HG02884 (cell line): ENCODE data around the gene ZNF521.

Experiments used
- ATAC-seq: cut with Tn5 transposase; IDR thresholded peaks from one replicate; pipeline ENCODE4 v1.9.1; 2021; ENCODE audit warnings: mild to moderate bottlenecking, moderate library complexity; ENCODE audit not compliant: unreplicated experiment

The ZNF521 gene

DNA sequence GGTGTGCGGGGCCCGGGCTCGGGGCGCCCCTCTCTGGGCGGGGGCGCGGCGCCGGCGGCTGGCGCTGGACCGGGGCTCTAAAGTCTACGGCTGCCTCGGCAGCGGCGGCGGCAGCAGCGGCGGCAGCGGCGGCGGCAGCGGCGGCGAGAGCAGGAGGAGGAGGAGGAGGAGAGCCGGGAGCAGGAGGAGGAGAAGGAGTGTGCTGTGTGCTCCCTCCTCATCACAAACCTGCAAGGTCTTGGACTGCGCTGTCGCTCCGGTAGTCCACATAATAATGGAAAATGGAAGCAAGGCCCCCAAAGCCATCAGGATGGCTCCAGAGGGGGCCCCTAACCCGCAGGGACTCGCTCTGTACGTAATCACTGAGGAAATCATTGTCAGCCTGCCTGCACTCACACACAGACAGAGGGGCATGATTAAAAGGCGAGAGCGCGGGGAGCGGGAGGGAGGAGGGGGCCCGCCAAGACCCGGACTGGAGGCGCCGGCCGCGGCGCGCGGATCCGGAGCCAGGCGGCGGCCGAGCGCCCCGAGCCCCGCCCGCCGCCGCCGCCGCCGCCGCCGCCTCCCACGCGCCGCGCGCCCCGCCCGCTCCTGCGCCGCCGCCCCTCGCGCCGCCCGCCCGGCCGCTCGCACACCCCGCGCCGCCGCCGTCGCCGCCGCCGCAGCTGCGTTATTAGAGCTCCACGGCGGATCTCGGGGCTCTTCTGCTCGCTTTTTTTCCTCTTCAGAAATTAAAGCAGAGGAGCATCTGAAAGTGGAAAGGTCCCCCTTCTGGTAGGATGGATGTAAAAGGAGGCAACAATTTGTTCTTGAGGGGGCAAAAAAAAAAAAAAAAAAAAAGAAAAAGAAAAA is at the start of gene ZNF521:
Gene ZNF521, minus strand, starts transcription at position 390 of the 852 bp plus-strand sequence. CDS start 1,220 bp downstream, outside the sequence.
- peak; percentile 51 for ATAC-seq

- ATAC-seq, result no peak
Measured at GRCh38 chr18:25399554-25399953, 47.6 kb upstream of the ZNF521 start.

DNA sequence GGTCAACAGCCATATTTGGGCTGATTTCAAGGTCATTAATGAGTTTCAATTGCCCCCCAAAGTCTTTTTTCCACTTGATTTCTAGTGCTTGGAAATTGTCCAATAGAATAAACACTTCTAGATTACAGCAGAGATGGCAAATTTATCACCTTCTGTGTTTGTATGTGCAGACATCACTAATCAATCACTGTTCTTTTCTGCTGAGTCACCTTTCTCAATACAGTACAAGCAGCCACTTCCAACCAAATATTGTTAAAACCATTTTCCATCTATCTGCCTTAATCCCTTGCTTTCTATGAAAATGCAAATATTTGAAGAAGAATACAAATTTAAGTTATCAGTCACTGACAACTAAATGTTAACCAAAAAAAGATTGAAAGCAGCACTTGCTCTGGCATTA is 40.2 kb upstream of the ZNF521 start:
- no peak for ATAC-seq

DNA sequence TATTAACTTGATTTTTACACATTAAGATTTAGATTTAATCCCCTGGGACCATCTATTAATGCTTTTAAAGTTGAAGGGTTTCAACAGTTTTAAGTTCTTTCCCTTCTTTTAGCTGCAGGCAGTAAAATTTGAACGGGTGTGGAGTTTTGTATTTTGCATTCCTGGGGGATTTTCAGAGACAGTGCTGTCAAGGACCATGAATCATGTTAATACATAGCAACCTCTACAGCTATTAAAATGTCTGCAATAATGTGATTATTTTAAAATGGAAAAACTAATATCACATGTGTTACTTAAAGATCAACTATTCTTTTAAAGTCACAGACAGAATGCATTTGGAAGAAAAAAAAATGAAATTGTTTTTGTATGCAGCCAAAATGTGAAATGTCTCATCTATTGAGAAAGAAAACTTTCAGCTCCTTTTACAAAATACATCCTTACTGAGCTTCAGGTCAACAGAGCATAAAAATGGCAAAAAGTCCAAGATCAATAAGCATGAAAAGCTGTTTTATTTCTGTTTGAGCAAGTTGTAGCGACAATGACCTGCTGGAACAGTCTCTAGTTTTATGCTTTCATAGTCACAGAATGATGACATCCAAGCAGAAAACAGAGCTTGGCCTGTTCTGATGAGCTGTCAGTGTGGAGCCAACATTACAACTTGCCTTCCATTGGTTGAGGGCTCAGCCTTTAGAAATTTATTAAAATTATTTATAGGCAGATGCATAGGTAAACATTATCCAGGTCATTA is 21.6 kb upstream of the ZNF521 start:
- no peak for ATAC-seq

GRCh38 chr18:25370391-25370790 is 18.4 kb upstream of the ZNF521 start:
- ATAC-seq, result no peak

DNA sequence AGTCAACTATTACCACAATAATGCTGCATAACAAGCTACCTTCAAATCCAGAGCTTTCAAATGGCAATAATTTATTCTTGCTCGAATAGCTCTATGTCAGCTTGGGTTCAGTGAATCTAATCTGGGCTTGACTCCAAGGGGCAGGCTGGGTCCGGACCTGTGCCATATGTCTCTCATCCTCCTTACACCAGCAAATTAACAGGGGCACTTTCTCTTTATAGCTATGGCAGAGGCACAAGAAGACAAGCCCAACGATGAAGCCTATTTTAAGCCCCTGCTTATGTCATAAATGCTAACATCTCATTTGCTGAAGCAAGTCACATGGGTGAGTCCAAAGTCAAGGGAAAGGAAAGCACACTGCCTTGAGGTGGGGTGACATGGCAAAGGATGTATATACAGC is 13.3 kb upstream of the ZNF521 start:
- no peak for ATAC-seq

- no peak for ATAC-seq
Measured at GRCh38 chr18:25364732-25365131, 12.8 kb upstream of the ZNF521 start.

DNA sequence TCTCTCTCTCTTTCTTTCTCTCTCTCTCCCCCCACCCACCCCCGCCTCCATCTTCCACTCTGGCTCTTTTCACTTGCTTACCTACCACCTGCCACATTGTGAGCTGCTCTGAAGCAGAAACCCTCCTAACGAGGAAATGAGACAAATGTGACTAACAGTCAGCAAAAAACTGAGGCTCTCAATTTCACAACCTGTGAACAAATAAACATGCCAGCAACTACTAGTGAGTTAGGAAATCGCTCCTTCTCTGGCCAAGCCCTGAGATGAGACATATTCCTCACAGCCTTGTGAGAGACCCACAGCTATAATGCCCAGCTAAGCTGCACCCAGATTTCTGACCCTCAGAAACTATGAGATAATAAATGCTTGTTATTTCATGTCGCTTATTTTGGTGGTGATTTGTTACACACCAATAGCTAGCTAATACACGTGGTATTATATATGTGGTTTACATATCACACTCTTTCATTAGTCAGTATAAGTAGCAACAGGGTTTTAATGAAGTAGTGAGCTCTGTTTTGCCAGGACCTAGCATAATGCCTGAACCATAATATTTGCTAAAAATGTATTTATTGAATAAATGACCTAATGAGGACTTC is 8.4 kb upstream of the ZNF521 start:
- ATAC-seq, result no peak

DNA sequence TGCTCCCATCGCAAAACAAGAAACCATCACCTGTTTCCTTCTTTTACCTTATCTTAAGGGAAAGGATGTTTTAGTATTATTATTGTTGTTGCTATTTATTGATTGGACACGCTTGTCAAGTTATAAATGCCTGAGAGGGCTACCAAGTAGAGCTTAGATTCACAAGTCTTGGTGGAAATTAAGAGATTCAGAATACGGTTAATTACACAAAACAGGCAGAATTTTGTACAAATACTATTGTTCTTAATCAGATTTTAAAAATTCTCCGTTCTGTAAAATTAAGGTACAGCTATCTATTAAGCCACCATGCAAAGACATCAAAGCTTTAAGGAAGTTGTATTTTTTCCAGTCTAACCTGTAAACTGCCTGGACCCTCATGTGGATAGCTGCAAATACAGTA is 1.1 kb upstream of the ZNF521 start:
- ATAC-seq, result no peak

DNA sequence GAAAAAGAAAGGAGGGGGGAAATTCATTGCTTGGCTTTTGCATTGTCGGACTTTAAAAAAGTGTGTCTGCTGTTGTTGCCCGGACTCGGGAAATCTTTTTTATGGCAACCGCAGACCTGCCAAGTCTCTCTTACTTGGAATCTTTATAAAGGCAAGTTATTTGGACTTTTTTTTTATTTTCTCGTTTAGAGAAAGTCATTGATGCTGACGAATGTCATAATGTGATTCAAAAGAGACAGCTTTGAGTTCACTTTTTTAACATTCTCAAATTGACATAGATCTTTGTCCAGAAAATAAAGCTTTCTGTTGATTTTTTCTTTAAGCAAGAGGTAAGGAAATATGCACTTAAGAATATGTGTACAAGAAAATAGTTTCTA is 651 bp upstream of the ZNF521 start:
- no peak for ATAC-seq

DNA sequence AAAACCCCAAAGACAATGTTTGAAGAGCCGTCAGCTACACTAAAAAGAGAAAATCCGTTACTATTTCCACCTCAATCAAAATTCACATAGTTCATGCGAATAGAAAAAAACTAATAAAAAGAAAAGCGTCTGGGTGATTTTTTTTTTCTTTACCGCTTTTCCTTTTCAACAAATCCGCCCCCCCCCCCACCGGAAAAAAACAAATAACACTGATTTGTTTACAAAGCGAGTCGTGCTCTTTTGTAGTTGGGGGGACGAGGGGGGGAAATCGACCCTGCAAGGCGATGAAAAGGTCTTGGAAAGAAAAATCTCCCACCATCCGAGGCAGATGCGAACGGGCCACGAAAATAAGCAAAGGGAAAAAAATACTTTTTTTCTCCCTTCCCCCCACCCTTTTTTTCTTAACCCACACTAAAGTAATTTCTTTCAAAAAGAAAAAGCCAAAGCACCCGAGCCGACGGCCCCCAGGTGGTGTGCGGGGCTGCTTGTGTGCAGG is 638 bp downstream of the ZNF521 start:
- ATAC-seq, result no peak

DNA sequence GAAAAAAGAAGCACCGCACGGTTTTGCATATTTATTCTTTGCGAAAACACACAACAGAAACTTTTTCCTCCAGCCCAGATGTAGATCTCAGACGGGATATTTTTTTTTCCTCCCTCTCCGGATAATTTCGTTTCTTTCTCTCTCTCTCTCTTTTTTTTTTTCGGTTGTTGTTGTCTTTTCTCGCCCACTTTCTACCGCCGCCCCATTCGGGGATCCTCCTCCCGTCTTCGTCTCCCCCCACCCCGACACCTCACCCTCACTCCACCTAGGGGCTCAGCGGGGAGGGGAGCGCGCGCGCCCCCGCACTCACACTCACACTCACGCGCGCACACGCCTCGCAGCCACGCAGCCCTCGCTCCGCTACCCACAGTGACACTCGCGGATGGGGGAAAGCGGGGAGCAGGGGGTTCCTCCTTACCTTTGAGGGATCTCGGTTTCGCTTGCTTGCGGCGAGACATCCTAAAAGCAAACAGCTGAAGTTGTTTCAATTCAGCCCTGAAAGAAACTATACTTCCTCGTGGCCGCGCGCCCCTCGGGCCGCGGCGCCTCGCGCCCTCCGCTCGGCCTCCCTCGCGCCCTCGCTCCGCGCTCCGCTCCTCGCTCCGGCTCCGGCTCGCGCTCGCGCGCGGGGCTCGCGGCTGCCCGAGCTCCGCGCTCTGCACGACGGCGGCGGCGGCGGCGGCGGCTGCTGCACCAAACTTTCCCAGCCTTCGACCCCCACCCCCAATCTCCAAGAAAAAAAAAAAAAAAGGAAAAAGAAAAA is 1.3 kb downstream of the ZNF521 start:
- no peak for ATAC-seq

DNA sequence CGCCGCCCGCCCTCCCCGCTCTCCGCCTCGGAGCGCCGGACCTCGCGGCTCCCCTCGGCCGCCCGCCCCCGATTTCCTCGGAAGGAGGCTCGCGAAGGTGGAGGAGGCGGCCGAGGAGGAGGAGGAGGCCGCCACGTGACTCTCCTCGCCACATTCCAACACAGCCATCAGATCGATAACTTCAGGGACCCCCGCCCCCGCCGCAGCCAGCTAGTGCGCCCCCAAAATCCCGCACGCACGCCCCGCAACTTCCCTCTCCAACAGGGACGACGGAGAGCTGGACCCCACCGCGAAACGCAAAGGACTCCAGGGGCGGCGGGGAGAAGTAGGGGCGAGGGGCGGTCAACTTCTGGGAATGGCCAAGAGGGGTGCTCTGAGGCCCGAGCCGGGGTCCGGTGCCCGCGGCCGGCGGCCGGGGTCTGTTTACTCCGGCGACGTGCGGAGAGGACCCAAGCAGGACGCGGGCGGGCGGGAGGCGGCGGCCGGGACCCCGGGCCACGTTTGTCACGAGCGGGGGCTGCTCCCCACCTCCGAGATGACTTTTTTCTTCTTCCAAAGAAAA is 2.0 kb downstream of the ZNF521 start:
- ATAC-seq, result no peak

DNA sequence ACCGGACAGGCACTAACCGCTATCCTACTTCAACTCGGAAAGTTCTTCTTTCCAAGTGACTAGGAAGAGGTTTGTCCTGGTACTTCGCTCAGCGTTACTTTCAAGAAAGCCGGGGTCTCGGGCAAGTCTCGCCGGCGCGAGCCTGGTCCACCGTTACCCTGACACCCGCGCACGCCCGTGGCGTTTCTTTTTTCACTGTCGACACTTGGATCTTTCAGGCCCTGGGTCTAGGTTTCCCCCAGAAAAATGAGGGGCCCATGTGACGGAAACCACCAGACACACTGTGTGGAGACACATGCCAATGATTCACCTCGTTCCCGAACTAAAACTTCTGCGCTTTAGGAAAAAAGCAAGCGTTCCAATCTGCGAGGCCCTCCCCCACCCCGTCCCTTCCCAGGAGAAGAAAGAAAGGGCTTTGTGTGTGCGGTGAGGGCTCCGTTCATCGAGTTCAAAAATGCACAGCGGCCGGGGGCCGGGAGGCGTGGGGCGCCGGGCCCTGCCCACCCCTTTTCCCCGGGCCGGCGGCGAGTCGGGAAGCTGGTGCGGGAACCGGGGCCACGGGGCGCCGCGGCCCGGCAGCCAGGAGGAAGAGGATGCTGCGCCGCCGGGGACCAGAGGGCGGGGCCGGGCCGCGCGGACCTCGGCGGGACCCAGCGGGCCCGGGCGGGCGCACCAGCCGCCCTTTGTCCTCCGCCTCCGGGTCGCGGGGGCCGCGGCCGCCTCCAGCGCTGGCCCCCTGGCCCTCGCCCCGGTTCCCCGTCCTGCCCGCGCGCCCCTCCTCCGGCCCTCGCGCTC is 2.6 kb downstream of the ZNF521 start:
- ATAC-seq, result no peak

GRCh38 chr18:25348386-25349130 is 3.4 kb downstream of the ZNF521 start:
- ATAC-seq, result no peak

- ATAC-seq, result no peak
Measured at GRCh38 chr18:25346561-25346960, 5.4 kb downstream of the ZNF521 start.

- ATAC-seq, result no peak
Measured at GRCh38 chr18:25345081-25345866, 6.7 kb downstream of the ZNF521 start.

DNA sequence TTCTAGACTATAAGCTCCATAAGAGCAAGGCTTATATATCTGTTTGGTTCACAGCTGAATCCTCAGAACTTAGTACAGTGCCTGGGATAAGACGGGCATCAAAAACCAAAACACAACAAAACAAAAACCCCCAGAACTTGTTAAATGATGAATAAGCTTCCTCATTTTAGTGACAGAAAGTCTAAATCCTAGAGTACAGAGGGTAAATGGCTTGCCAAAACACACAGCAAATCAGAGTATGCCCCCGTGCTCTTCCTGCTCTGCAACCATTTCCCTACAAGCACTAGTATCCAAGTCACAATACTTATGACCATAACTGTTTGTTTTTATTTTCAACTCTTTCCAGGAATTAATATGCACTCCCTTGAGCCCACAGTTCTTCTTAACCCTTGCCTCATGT is 10.1 kb downstream of the ZNF521 start:
- no peak for ATAC-seq
